ENCODE measurements around the gene TPD52L2.

TPD52L2 gene

DNA sequence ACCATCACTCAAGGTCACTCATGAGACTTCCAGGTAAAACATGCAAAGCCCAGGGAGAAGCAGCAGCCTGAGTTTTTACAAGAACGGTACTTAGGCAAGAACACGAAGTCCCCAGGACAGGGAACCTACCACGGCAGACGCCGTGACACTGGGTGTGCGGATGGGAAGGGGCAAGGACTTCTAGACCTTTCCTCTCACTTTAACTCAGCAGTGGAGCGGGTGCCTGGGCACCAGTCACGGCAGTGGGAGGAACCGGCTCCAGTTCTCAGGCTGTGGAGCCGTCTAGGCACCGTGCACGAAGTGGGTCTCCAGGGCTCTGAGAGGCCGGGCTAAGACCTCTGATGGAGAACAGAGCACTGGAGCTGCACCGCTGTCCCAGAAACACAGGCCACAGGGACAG lies 36.5 kb upstream of the TPD52L2 start:
- no peak overlapping the region for H3K4me3 ChIP-seq (ENCODE audit: low read length, poor library complexity, severe bottlenecking)
- peaks cover 21% of the 10 kb centered on the region for H3K4me1 ChIP-seq (ENCODE audit: insufficient read depth, low read length, poor library complexity, severe bottlenecking)
- H3K36me3 ChIP-seq (ENCODE audit: insufficient read depth, low read length): no peaks in the 10 kb centered on the region
- no peaks in the 10 kb centered on the region for H3K9me3 ChIP-seq (ENCODE audit: insufficient read depth, low read depth, low read length)
- H2AFZ ChIP-seq (ENCODE audit: low read length): no peak overlapping the region
- no peaks in the 10 kb centered on the region for H3F3A ChIP-seq (ENCODE audit: low read depth)
- TF ChIP-seq EZH2phosphoT487 (IDR thresholded peaks at IDR 0.05; ENCODE audit: borderline replicate concordance) (no peak), CTCF (conservative IDR thresholded peaks at IDR 0.05; ENCODE audit: low read length) (no peak)
- no peaks in the 10 kb centered on the region for H3K9me2 ChIP-seq (replicated peaks; ENCODE audit: low read depth, low read length)
- H3K9ac ChIP-seq (ENCODE audit: low read depth, low read length, poor library complexity, severe bottlenecking): no peak overlapping the region
- H3K27me3 ChIP-seq (ENCODE audit: insufficient read depth, low read length, poor library complexity, severe bottlenecking): no peaks in the 10 kb centered on the region
- no peaks in the 10 kb centered on the region for H4K20me1 ChIP-seq (ENCODE audit: insufficient read depth, low read length, poor library complexity, severe bottlenecking)
- peaks cover 5% of the 10 kb centered on the region; the same call in 1 of the 2 replicates for H3K79me2 ChIP-seq (ENCODE audit: insufficient read depth, low read length)
- peak overlapping the region; percentile 84 for H3K4me2 ChIP-seq (ENCODE audit: low read depth, low read length, poor library complexity, severe bottlenecking)

GRCh38 chr20:63828951-63829350 lies 36.1 kb upstream of the TPD52L2 start:
- Histone ChIP-seq H3K4me3 (ENCODE audit: low read length, poor library complexity, severe bottlenecking) (peak overlapping the region; percentile 73), H3K27me3 (ENCODE audit: insufficient read depth, low read length, poor library complexity, severe bottlenecking) (no peaks in the 10 kb centered on the region), H3K36me3 (ENCODE audit: insufficient read depth, low read length) (no peaks in the 10 kb centered on the region), H2AFZ (ENCODE audit: low read length) (no peak overlapping the region), H3K9me2 (replicated peaks; ENCODE audit: low read depth, low read length) (no peaks in the 10 kb centered on the region), H3K9ac (ENCODE audit: low read depth, low read length, poor library complexity, severe bottlenecking) (no peak overlapping the region), H3K79me2 (ENCODE audit: insufficient read depth, low read length) (peaks cover 5% of the 10 kb centered on the region; the same call in 1 of the 2 replicates), H3K4me2 (ENCODE audit: low read depth, low read length, poor library complexity, severe bottlenecking) (peak overlapping the region; percentile 84), H3K4me1 (ENCODE audit: insufficient read depth, low read length, poor library complexity, severe bottlenecking) (peaks cover 21% of the 10 kb centered on the region), H3K9me3 (ENCODE audit: insufficient read depth, low read depth, low read length) (no peaks in the 10 kb centered on the region), H4K20me1 (ENCODE audit: insufficient read depth, low read length, poor library complexity, severe bottlenecking) (no peaks in the 10 kb centered on the region), H3F3A (ENCODE audit: low read depth) (no peaks in the 10 kb centered on the region)
- no peak for TF ChIP-seq CTCF (conservative IDR thresholded peaks at IDR 0.05; ENCODE audit: low read length)
- TF ChIP-seq EZH2phosphoT487 (IDR thresholded peaks at IDR 0.05; ENCODE audit: borderline replicate concordance): no peak

DNA sequence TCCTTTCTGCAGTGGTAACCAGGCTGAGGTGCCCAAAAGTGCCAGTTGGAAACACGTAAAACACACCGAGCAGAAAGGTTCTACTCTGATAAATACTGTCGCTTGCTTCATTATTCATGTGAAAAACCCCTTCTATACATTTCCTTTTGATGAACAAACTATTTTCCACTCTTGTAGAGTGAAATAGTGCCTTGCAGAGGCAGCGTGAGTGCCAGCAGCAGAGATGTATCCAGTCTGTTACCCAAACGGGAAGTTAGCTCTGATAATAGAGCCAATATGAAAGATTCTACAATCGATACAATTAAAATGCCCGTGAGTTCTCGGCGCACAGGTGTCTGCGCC lies 35.5 kb upstream of the TPD52L2 start:
- H3K79me2 ChIP-seq (ENCODE audit: insufficient read depth, low read length): peaks cover 5% of the 10 kb centered on the region; the same call in 1 of the 2 replicates
- H3K4me2 ChIP-seq (ENCODE audit: low read depth, low read length, poor library complexity, severe bottlenecking): peak overlapping the region; percentile 84
- peak overlapping the region; percentile 73 for H3K4me3 ChIP-seq (ENCODE audit: low read length, poor library complexity, severe bottlenecking)
- no peaks in the 10 kb centered on the region for H3K9me3 ChIP-seq (ENCODE audit: insufficient read depth, low read depth, low read length)
- H3K4me1 ChIP-seq (ENCODE audit: insufficient read depth, low read length, poor library complexity, severe bottlenecking): peaks cover 24% of the 10 kb centered on the region
- H3K27me3 ChIP-seq (ENCODE audit: insufficient read depth, low read length, poor library complexity, severe bottlenecking): no peaks in the 10 kb centered on the region
- TF ChIP-seq CTCF (conservative IDR thresholded peaks at IDR 0.05; ENCODE audit: low read length) (0 out of 2 replicates have a peak, but pooled peaks have one; percentile 25), EZH2phosphoT487 (IDR thresholded peaks at IDR 0.05; ENCODE audit: borderline replicate concordance) (no peak)
- H3K36me3 ChIP-seq (ENCODE audit: insufficient read depth, low read length): no peaks in the 10 kb centered on the region
- H3F3A ChIP-seq (ENCODE audit: low read depth): no peaks in the 10 kb centered on the region
- H3K9me2 ChIP-seq (replicated peaks; ENCODE audit: low read depth, low read length): no peaks in the 10 kb centered on the region
- H3K9ac ChIP-seq (ENCODE audit: low read depth, low read length, poor library complexity, severe bottlenecking): peak overlapping the region; percentile 42
- no peaks in the 10 kb centered on the region for H4K20me1 ChIP-seq (ENCODE audit: insufficient read depth, low read length, poor library complexity, severe bottlenecking)
- no peak overlapping the region; the same call in 1 of the 2 replicates for H2AFZ ChIP-seq (ENCODE audit: low read length)

Measured in Loucy (cell line).